Stimulated activated naive B cell treated with anti-CD40 and anti-IgM and Interleukin-4, amounts not matched to agents 10 μg/mL and 1 μg/mL and 100 μg/mL, for 72 hours (primary cell): ENCODE results near the gene C4orf51.

Experiments
- ATAC-seq, 2 donors: fragments of 150-1000 bp; cut with Tn5 transposase; replicated peaks; 2 replicates each; pipeline ENCODE4 v1.10.0; 2021; ENCODE audit warnings: moderate library complexity in 1 of 2
- DNase-seq: peaks from one replicate; pipeline ENCODE4 v3.0.0; 2021
- H3K27ac Mint-ChIP-seq: one replicate; pipeline ENCODE4 v1.8.0; 2022; ENCODE audit warnings: mild to moderate bottlenecking, mixed read lengths
- H3K27me3 Mint-ChIP-seq, 2 donors: one replicate each; pipeline ENCODE4 v1.8.0; 2022; ENCODE audit warnings: mixed read lengths in 2 of 2
- H3K36me3 Mint-ChIP-seq, 2 donors: one replicate each; pipeline ENCODE4 v1.8.0; 2022; ENCODE audit warnings: mixed read lengths in 2 of 2, mild to moderate bottlenecking in 1 of 2
- H3K4me1 Mint-ChIP-seq, 2 donors: one replicate each; pipeline ENCODE4 v1.8.0; 2022; ENCODE audit warnings: mixed read lengths in 2 of 2, mild to moderate bottlenecking in 1 of 2
- H3K4me3 Mint-ChIP-seq, 2 donors: one replicate each; pipeline ENCODE4 v1.8.0; 2022; ENCODE audit warnings: mild to moderate bottlenecking in 2 of 2, mixed read lengths in 2 of 2, moderate library complexity in 1 of 2
- H3K9me3 Mint-ChIP-seq, 2 donors: one replicate each; pipeline ENCODE4 v1.8.0; 2022; ENCODE audit warnings: mixed read lengths in 2 of 2, mild to moderate bottlenecking in 1 of 2

C4orf51 gene

GRCh38 chr4:145776208-145776607 lies 96.3 kb downstream of the C4orf51 start:
- H3K27ac Mint-ChIP-seq, result no peak overlapping the region
- H3K27me3 Mint-ChIP-seq, result no peaks in the 10 kb centered on the region
- DNase-seq, result no peak
- ATAC-seq, result no peak
- no peaks in the 10 kb centered on the region for H3K4me1 Mint-ChIP-seq
- no peaks in the 10 kb centered on the region for H3K9me3 Mint-ChIP-seq
- H3K4me3 Mint-ChIP-seq, result no peak overlapping the region
- H3K36me3 Mint-ChIP-seq, result peaks cover 30 to 39% of the 10 kb centered on the region in 2 donors

- DNase-seq (no peak), ATAC-seq (no peak)
- Mint-ChIP-seq H3K36me3 (peaks cover 29 to 44% of the 10 kb centered on the region in 2 donors), H3K4me3 (no peak overlapping the region), H3K9me3 (peaks cover 4 to 6% of the 10 kb centered on the region in 2 donors), H3K27me3 (no peaks in the 10 kb centered on the region), H3K4me1 (no peaks in the 10 kb centered on the region), H3K27ac (no peak overlapping the region)
Measured at GRCh38 chr4:145779319-145779801, 99.4 kb downstream of the C4orf51 start.

GRCh38 chr4:145781351-145781750 lies 101.4 kb downstream of the C4orf51 start:
- H3K36me3 Mint-ChIP-seq, result peaks cover 28 to 43% of the 10 kb centered on the region in 2 donors
- H3K4me3 Mint-ChIP-seq, result no peak overlapping the region
- DNase-seq (no peak), ATAC-seq (no peak)
- H3K27me3 Mint-ChIP-seq, result no peaks in the 10 kb centered on the region
- H3K27ac Mint-ChIP-seq, result no peak overlapping the region
- H3K9me3 Mint-ChIP-seq, result peaks cover 8 to 10% of the 10 kb centered on the region in 2 donors
- H3K4me1 Mint-ChIP-seq, result no peaks in the 10 kb centered on the region
